Ecto neural progenitor cell (in vitro differentiated cells): ENCODE results near the gene HAUS6.
A peak's percentile ranks its signal among the peaks of the same experiment; 100 is the strongest.
"Not testable (repeated sequence)": the region's sequence is repeated elsewhere in the genome, so short reads cannot be mapped to it uniquely, and the experiment has no call there.

ENCODE experiments used
- DNase-seq: peaks from one replicate; pipeline ENCODE4 v3.0.0-alpha.2; 2018; ENCODE audit warnings: low spot score

Gene HAUS6

DNA sequence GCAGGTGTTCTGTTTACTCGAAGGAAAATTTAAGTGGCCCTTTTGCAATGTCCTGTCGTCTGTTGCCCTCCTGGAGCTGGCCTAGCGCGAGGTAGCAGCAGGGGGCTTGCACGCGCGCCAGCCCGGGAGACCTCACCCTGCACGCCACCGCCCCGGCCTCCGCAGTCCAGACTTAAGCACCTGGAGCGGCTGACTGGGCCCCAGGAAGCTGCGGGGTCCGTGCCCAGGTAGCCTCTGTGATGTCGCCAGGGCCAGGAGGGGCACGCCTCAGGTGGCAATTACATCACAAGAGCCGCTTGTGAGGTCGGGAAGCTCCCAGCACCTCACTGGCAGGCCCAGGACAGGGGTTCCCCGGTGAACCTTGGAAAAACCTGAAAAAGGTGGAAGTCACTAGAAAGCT is 69.7 kb downstream of the HAUS6 start, which contains the start of gene SAXO1:
TSS of gene SAXO1 (minus strand) at position 195 of the 400 bp plus-strand sequence. CDS start 301 bp downstream, outside the sequence.
- no peak for DNase-seq

DNA sequence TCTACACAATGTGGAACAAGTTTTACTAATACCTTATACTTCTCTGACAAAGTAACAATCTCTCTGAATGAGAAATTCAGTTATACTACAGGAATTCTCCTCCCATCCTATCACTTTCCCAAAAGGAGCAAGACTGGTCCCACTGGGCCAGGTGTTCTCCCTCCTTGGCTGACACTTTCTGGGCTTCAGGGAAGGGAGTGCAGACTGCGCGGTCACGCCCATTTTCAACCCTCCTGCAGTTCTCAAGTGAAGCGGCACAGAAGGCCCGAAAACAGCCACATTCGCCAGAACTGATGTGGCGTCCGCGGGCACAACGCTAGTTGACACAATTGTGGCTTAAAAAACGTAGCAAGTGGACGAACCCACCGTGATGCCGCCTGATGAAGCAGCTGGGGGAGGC is 70.3 kb downstream of the HAUS6 start:
- no peak for DNase-seq

DNA sequence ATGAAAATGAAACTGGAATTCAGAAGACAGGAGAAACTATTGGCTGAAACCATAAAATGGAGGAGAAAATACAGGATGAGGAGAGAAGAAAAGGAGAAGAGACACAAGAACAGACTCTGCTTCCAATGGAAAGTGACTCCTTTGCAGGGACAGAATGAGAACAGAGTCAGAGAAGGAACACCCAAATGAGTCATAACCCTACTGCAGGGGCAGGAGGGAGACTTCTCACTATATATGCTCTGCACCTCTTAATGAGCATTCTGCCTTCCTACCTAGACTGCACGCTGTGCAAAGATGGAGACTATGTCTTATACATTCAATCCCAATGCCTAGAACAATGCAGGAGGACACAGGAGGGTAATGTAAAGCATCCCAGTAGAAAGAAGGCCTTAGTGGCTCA is 71.8 kb downstream of the HAUS6 start:
- no peak for DNase-seq

DNA sequence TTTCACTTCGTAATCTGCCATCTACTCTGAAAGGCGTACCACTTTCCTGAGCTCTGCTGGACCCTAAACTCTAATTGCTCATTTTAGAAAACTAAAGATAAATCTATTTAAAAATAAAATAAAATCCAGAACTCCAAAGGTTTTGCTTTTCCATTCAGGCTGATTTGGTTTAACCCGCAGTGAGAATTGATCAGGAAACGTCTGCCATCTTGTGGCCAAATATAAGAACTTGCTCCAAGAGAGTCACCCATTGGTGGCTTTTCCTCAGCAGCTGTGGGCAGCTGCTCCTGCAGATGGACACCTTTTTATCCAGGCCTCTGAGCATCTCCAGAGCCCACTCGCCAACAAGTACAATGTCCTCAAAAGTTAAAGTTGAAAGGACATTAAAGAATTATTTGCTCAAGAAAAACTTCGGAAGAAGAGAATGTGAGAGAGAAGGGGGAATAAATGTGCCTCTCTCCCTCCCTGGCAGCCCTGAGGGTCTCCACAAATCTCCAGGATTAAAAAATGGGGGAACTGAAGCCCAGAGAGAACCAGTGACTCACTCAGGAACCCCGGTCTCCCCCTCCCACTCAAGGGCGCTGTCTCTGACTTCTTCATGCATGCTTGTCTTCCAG is 73.8 kb downstream of the HAUS6 start:
- DNase-seq: peak; percentile 60

DNA sequence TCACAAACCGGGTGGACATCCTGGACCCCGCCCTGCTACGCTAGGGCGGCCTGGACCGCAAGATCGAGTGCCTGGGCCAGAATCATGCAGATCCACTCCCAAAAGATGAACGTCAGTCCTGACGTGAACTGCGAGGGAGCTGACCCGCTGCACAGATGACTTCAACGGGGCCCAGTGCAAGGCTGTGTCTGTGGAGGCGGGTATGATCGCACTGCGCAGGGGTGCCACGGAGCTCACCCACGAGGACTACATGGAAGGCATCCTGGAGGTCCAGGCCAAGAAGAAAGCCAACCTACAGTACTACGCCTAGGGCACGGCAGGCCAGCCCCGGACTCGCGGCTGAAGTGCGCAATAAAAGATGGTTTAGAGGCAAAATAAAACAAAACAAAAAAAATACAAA is 74.9 kb downstream of the HAUS6 start:
- DNase-seq: no peak

DNA sequence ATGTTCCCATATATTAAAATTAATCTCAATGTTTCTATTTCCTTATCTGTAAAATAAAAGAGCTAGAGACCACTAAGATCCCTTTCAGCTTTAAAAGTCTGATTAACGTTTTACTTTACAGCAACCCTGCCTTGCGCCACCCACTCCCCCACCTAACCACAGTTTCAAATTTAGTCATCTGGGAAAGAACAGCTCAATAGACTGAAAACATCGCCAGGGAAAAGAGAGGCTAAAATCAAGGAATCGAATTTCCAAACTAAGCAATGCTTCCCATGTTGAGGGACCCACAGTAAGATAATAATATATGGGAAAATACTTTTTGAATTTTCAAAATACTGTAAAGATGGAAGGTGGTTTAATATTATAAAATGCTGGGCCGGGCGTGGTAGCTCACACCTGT is 76.3 kb downstream of the HAUS6 start:
- no peak for DNase-seq

DNA sequence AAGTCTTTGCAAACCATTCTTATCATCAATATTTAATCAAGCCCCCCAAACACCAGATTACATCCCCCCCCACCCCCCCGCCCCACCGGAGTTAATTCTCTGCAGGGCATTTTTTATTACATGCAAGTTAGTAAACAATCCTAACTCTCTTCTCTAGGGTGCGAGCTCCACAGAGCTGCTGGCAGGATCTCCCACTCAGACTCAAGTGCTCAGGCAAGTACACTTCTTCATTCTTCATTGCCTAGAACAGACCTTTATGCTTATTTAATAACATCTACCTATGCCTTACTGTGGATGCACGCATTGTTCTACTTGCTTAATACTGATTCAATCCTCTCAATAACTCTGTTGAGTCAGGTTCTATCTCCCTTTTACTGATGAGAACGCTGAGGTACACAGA is 79.6 kb downstream of the HAUS6 start:
- no peak for DNase-seq

DNA sequence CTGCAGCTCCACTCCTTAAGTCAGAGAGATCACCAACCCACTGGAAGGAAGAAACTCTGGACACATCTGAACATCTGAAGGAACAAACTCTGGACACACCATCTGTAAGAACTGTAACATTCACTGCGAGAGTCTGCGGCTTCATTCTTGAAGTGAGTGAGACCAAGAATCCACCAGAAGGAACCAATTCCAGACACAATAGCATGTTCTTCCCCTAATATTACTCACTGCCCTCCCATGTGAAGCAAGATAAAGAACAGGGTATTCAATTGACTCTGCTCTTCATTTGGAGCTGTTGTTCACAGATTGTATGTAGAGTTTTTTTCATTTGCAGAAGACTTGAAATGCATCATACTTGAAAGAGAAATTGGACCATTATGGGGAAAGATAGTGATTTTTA is 80.5 kb downstream of the HAUS6 start:
- no peak for DNase-seq

DNA sequence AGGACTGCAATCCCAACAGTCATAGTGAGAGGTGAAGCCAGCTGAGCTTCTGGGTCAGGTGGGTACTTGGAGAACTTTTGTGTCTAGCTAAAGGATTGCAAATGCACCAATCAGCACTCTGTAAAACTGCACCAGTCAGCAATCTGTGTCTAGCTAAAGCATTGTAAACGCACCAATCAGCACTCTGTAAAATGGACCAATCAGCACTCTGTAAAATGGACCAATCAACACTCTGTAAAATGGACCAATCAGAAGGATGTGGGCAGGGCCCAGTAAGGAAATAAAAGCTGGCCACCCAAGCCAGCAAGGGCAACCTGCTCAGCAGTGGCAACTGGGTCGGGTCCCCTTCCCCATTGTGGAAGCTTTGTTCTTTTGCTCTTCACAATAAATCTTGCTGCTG is 81.1 kb downstream of the HAUS6 start:
- not testable (repeated sequence) for DNase-seq

DNA sequence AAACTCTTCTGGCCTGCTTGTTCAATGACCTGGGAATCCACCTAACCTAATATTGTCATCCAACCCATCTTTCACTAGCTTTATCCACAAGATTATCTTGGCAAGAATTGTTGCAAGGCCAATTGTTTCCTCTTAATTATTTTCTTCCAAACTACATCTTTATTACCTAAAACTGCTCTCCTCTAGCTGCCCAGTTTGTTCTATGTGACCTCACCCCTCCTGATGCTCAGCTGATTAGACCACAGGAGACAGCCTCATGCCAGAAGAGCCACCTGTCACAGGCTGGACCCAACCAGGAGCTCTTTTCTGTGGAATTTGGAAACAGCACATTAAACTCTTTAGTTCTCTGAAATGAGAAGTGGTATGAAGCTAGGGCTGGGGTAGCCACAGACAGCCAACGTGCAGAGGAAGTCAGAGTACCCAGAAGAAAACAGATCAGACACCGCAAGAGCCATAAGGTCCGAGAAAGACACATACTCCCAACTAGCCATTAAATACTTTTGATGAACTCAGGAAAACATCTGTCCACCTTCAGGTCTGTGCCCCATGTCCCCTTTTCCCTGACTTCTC is 81.7 kb downstream of the HAUS6 start:
- DNase-seq: no peak

DNA sequence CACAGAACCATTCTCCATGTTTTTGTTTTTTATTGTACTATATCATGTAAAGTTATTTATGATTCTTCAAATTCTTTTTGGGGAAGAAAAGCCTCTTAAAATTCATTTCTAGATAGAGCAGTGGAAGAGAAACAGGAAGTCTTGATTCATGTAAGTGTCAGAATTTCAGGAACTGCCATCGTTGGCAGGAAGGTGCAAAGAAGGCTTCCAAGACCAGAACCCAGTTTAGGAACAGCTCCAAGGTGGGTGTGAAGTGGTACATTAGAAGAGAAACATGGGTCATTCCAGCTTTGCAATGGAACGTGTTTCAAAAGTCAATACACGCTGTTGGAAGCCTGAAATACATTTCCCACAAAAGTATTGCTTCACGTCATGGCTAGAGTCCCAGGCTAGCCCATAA is 84.5 kb downstream of the HAUS6 start:
- no peak for DNase-seq

DNA sequence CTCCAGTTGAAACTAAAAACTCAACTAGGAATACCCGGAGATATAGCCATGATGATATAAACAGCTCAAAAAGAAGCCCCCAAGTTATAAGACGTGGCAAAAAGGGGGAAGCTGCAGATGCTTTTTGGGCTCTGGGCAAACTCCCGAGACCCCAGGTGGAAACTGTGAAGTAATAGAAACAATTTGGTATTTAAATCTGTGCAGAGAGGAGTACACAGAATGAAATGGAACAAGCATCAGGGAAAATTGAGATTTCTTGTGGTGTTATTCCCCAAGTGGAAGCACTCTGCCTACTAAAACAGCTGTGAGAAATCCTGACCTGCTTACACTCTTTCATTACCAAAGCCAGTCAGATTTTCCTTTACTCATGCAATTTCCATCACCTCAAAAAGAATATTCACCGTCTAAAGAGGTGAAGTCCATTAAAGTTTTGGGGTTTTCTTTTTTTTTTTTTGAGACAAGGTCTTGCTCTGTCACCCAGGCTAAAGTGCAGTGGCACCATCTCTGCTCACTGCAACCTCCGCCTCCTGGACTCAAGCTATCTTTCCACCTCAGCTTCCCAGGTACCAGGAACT is 93.2 kb downstream of the HAUS6 start:
- DNase-seq: no peak
